H1 (cell line): ENCODE measurements around the gene MBD5. TPM values are rescaled to one million over a fixed set of nuclear protein-coding genes. Genes with fewer than 3 reads are reported as not detected.
A peak's percentile ranks its signal among the peaks of the same experiment; 100 is the strongest.

Experiments used
- CTCF ChIA-PET: fragments of 300-600 bp; sonication (Branson Sonifier 250); formaldehyde crosslinking; loops from one replicate; lab custom pipeline; 2021; ENCODE audit not compliant: partially characterized antibody; lab: Charles Lee
- POLR2A ChIA-PET: fragments of 300-600 bp; sonication (Branson Sonifier 250); formaldehyde crosslinking; loops from one replicate; lab custom pipeline; 2021; ENCODE audit warnings: inconsistent platforms; ENCODE audit not compliant: partially characterized antibody; lab: Charles Lee
- DNase-seq, 2 experiments: peaks; one replicate each; pipeline versions ENCODE4 v3.0.0 to v3.0.0-alpha.2; 2010 to 2022; ENCODE audit warnings: low spot score in 2 of 2, low read depth in 1 of 2, mixed read lengths in 1 of 2
- FAIRE-seq: peaks from 2 replicates; lab custom pipeline; 2011; peaks lifted over from hg19 to GRCh38; lab: Jason Lieb, UNC
- H2AFZ ChIP-seq: 2 replicates; pipeline ENCODE4 v1.8.1; 2012; ENCODE audit warnings: low read length, inconsistent platforms
- H2AK5ac ChIP-seq: 2 replicates; pipeline ENCODE4 v1.6.1; 2013; ENCODE audit warnings: low read depth, low read length
- H2BK120ac ChIP-seq: replicated peaks from 2 replicates; pipeline ENCODE3; 2013; ENCODE audit warnings: low read depth, low read length, inconsistent platforms
- H2BK12ac ChIP-seq: 2 replicates; pipeline ENCODE4 v1.6.1; 2013; ENCODE audit warnings: low read depth, low read length
- H2BK15ac ChIP-seq: 2 replicates; pipeline ENCODE4 v1.6.1; 2013; ENCODE audit warnings: low read length
- H2BK20ac ChIP-seq: 2 replicates; pipeline ENCODE4 v1.6.1; 2013; ENCODE audit warnings: low read length
- H2BK5ac ChIP-seq: 2 replicates; pipeline ENCODE4 v1.6.1; 2013; ENCODE audit warnings: low read depth, low read length
- H3K14ac ChIP-seq: 2 replicates; pipeline ENCODE4 v1.6.1; 2013; ENCODE audit warnings: inconsistent platforms; ENCODE audit not compliant: insufficient read length
- H3K18ac ChIP-seq: 2 replicates; pipeline ENCODE4 v1.6.1; 2013; ENCODE audit warnings: low read length; ENCODE audit errors: extremely low read depth
- H3K23ac ChIP-seq: 2 replicates; pipeline ENCODE4 v1.6.1; 2013; ENCODE audit warnings: inconsistent platforms; ENCODE audit not compliant: insufficient read length
- H3K23me2 ChIP-seq: 2 replicates; pipeline ENCODE4 v1.6.1; 2013; ENCODE audit warnings: low read depth, low read length
- H3K27ac ChIP-seq: 2 replicates; pipeline ENCODE4 v1.6.1; 2011; ENCODE audit warnings: low read depth, low read length, inconsistent platforms
- H3K27me3 ChIP-seq, 4 experiments: replicated peaks in 1 of 4; 1 replicate in 1 of 4; 2 replicates in 3 of 4; pipeline versions ENCODE4 v1.6.1 to v1.8.1; 2011 to 2013; ENCODE audit warnings: low read length in 3 of 4, mild to moderate bottlenecking in 3 of 4, inconsistent platforms in 2 of 4, mixed read lengths in 2 of 4, moderate library complexity in 1 of 4; ENCODE audit not compliant: control insufficient read depth in 3 of 4, insufficient read depth in 3 of 4; ENCODE audit errors: extremely low read depth in 1 of 4
- H3K36me3 ChIP-seq, 4 experiments: 2 replicates each; pipeline versions ENCODE4 v1.6.1 to v1.8.1; 2011 to 2013; ENCODE audit warnings: mild to moderate bottlenecking in 4 of 4, low read length in 3 of 4, moderate library complexity in 2 of 4, control low read depth in 1 of 4, inconsistent platforms in 1 of 4; ENCODE audit not compliant: insufficient read depth in 4 of 4, control insufficient read depth in 2 of 4
- H3K4ac ChIP-seq: replicated peaks from 2 replicates; pipeline ENCODE3; 2013; ENCODE audit warnings: low read length, low read depth, mixed read lengths, inconsistent platforms; ENCODE audit not compliant: insufficient read length
- H3K4me1 ChIP-seq, 4 experiments: replicated peaks in 1 of 4; 1 replicate in 1 of 4; 2 replicates in 3 of 4; pipeline versions ENCODE4 v1.6.1 to v1.8.1; 2011 to 2013; ENCODE audit warnings: low read length in 3 of 4, inconsistent platforms in 2 of 4, mixed read lengths in 1 of 4; ENCODE audit not compliant: insufficient read depth in 4 of 4, control insufficient read depth in 3 of 4
- H3K4me2 ChIP-seq, 2 experiments: 2 replicates each; pipeline versions ENCODE4 v1.6.1 to v1.8.1; 2011 to 2013; ENCODE audit warnings: low read depth in 2 of 2, low read length in 2 of 2, control low read depth in 1 of 2, inconsistent platforms in 1 of 2, mild to moderate bottlenecking in 1 of 2; ENCODE audit not compliant: insufficient read depth in 1 of 2
- H3K4me3 ChIP-seq, 4 experiments: fragments of 200-600, 300-600 bp in 1 of 4; sonication (generic), shearing (Covaris generic), sonication (Bioruptor Twin) in 1 of 4; 2 replicates each; pipeline versions ENCODE4 v1.5.1 to v1.8.1; 2011 to 2016; ENCODE audit warnings: low read length in 4 of 4, low read depth in 3 of 4, control low read depth in 2 of 4, inconsistent platforms in 2 of 4, mild to moderate bottlenecking in 2 of 4, mixed read lengths in 1 of 4, moderate library complexity in 1 of 4; ENCODE audit not compliant: insufficient read depth in 2 of 4; ENCODE audit errors: extremely low read depth in 1 of 4
- H3K56ac ChIP-seq: replicated peaks from 2 replicates; pipeline ENCODE3; 2013; ENCODE audit warnings: low read depth, mild to moderate bottlenecking, mixed read lengths, low read length, inconsistent platforms; ENCODE audit not compliant: insufficient read length
- H3K79me1 ChIP-seq: 2 replicates; pipeline ENCODE4 v1.6.1; 2013; ENCODE audit warnings: low read depth, low read length, control low read depth
- H3K79me2 ChIP-seq, 2 experiments: 2 replicates each; pipeline versions ENCODE4 v1.6.1 to v1.8.1; 2012 to 2013; ENCODE audit warnings: low read length in 2 of 2, mild to moderate bottlenecking in 2 of 2, inconsistent platforms in 1 of 2; ENCODE audit not compliant: insufficient read depth in 2 of 2, control insufficient read depth in 1 of 2
- H3K9ac ChIP-seq, 4 experiments: replicated peaks in 1 of 4; 1 replicate in 1 of 4; 2 replicates in 3 of 4; pipeline versions ENCODE4 v1.6.1 to v1.8.1; 2011 to 2013; ENCODE audit warnings: low read depth in 3 of 4, low read length in 3 of 4, control low read depth in 2 of 4, mild to moderate bottlenecking in 2 of 4, moderate library complexity in 2 of 4, inconsistent platforms in 1 of 4; ENCODE audit errors: extremely low read depth in 1 of 4
- H3K9me3 ChIP-seq, 2 experiments: 2 replicates each; pipeline versions ENCODE4 v1.6.1 to v1.8.1; 2012 to 2013; ENCODE audit warnings: mild to moderate bottlenecking in 2 of 2, moderate library complexity in 2 of 2, control low read depth in 1 of 2, inconsistent platforms in 1 of 2, low read depth in 1 of 2, low read length in 1 of 2, mixed read lengths in 1 of 2; ENCODE audit not compliant: insufficient read depth in 2 of 2
- H4K20me1 ChIP-seq, 2 experiments: replicated peaks in 1 of 2; 2 replicates each; pipeline versions ENCODE3 to v1.8.1; 2011 to 2013; ENCODE audit warnings: inconsistent platforms in 2 of 2, low read length in 2 of 2, mild to moderate bottlenecking in 1 of 2; ENCODE audit not compliant: insufficient read depth in 2 of 2, control insufficient read depth in 1 of 2
- H4K5ac ChIP-seq: 2 replicates; pipeline ENCODE4 v1.6.1; 2013; ENCODE audit warnings: low read length, low read depth, mixed read lengths, inconsistent platforms; ENCODE audit not compliant: insufficient read length
- H4K8ac ChIP-seq: 2 replicates; pipeline ENCODE4 v1.8.0; 2013; ENCODE audit warnings: mild to moderate bottlenecking, moderate library complexity, low read length, inconsistent platforms; ENCODE audit not compliant: insufficient read depth; ENCODE audit errors: extremely low read depth
- H4K91ac ChIP-seq: replicated peaks from 2 replicates; pipeline ENCODE3; 2013; ENCODE audit warnings: low read length, mixed read lengths, inconsistent platforms; ENCODE audit not compliant: insufficient read length
- E2F6 ChIP-seq: IDR thresholded peaks from 2 replicates; pipeline ENCODE4 v1.6.1; 2012; ENCODE audit warnings: inconsistent platforms
- KDM1A ChIP-seq: fragments of 200-600, 300-600 bp; sonication (generic); IDR thresholded peaks from 2 replicates; pipeline ENCODE4 v1.7.1; 2016; ENCODE audit warnings: mild to moderate bottlenecking, low read length, borderline replicate concordance
- MAFK ChIP-seq: IDR thresholded peaks from 2 replicates; pipeline ENCODE4 v1.6.1; 2012; ENCODE audit warnings: low read depth, mild to moderate bottlenecking, improper control_type of control experiment, low read length
- NRF1 ChIP-seq: IDR thresholded peaks from 2 replicates; pipeline ENCODE4 v1.6.1; 2011; ENCODE audit warnings: mild to moderate bottlenecking, low read depth, low read length, improper control_type of control experiment
- POU5F1 ChIP-seq: IDR thresholded peaks from 2 replicates; pipeline ENCODE4 v1.6.1; 2011; ENCODE audit warnings: low read depth, mild to moderate bottlenecking, low read length, moderate library complexity
- RAD21 ChIP-seq, 2 experiments: IDR thresholded peaks in 1 of 2; conservative IDR thresholded peaks in 1 of 2; 2 replicates each; pipeline ENCODE4 v1.6.1; 2011; ENCODE audit warnings: low read depth in 2 of 2, low read length in 2 of 2, improper control_type of control experiment in 1 of 2, inconsistent platforms in 1 of 2, mild to moderate bottlenecking in 1 of 2, moderate library complexity in 1 of 2
- RXRA ChIP-seq: IDR thresholded peaks from 2 replicates; pipeline ENCODE4 v1.6.1; 2011; ENCODE audit warnings: low read depth, mild to moderate bottlenecking, low read length, moderate library complexity; ENCODE audit not compliant: insufficient read depth
- TBP ChIP-seq: IDR thresholded peaks from 2 replicates; pipeline ENCODE4 v1.6.1; 2011; ENCODE audit warnings: low read depth, low read length, improper control_type of control experiment
- WGBS, 2 experiments: shearing (Covaris generic) in 1 of 2; methylation state at CpG; one replicate each; pipeline versions ENCODE4 v1.1.6 to v1.1.7; 2013 to 2015; ENCODE audit warnings: low lambda C conversion rate in 2 of 2, mixed read lengths in 2 of 2, inconsistent platforms in 1 of 2, low coverage in 1 of 2, missing lambda C conversion rate in 1 of 2; ENCODE audit not compliant: insufficient replicate concordance in 2 of 2, insufficient coverage in 1 of 2, insufficient read length in 1 of 2; ENCODE audit errors: extremely low coverage in 1 of 2, missing lambda C conversion rate in 1 of 2; 5-methylcytosine and 5-hydroxymethylcytosine counted together
- polyA plus RNA-seq, 7 experiments: library from polyadenylated mRNA; depleted of rRNA in 3 of 7; stranded (reverse) in 5 of 7; unstranded in 2 of 7; fragments of >200 nt in 5 of 7; fragments of 200-250 nt in 2 of 7; gene quantifications; 1 replicate in 5 of 7; 2 replicates in 1 of 7; 4 replicates in 1 of 7; pipeline versions ENCODE4 v1.2.1 to v1.2.3, GENCODE V29; 2011 to 2013; ENCODE audit warnings: missing spikeins in 2 of 7, mixed read lengths in 2 of 7
- total RNA-seq: library from RNA; stranded (reverse); fragmentation: NEBNext Ultra II Directional; extraction: Animal tissue kit (Norgen Biotek cat#: 25700); gene quantifications from 2 replicates; pipeline ENCODE4 v1.2.1, GENCODE V29; 2021

Gene MBD5
- total and polyA plus RNA-seq, 2 of the 8 experiments (the other 6 are each of a cell fraction or from before 2014, with no cell fraction given): 9.7 to 29.4 TPM

- no peak within 1 kb of the TSS for H2AK5ac ChIP-seq
- H2BK120ac ChIP-seq: no peak within 1 kb of the TSS
- no peaks in the 10 kb centered on the region for H3K27me3 ChIP-seq
- peak within 1 kb of the TSS; percentile 75; the same call in 1 of the 2 replicates for H2AFZ ChIP-seq
- POLR2A ChIA-PET: interaction anchor here (0.6 to 2.1 kb wide), 15 partner anchors 9 to 732 kb away, joined by 3 to 8 read pairs (median 3); no protein-coding TSS in a partner anchor
- peak within 1 kb of the TSS; percentile 94 for H3K18ac ChIP-seq
- H4K20me1 ChIP-seq: peaks cover 7 to 8% of the 10 kb centered on the region in 2 experiments
- FAIRE-seq (peak; percentile 19), DNase-seq (peak; percentile 89 to 97)
- H2BK15ac ChIP-seq: no peak within 1 kb of the TSS
- peak within 1 kb of the TSS; percentile 95 for H2BK5ac ChIP-seq
- H4K91ac ChIP-seq: peak within 1 kb of the TSS; percentile 70
- WGBS, 2 experiments: 2% methylated on average over 27 of the region's 52 CpGs; no CpG with 5 or more reads in 1 of the 2 experiments
- H3K23ac ChIP-seq: no peak within 1 kb of the TSS
- CTCF ChIA-PET: interaction anchor here (0.7 to 2.8 kb wide), 13 partner anchors 9 to 941 kb away, joined by 3 to 9 read pairs (median 4); no protein-coding TSS in a partner anchor
- H3K9me3 ChIP-seq: no peaks in the 10 kb centered on the region
- H3K79me2 ChIP-seq: peaks cover 20 to 86% of the 10 kb centered on the region in 2 experiments
- peak within 1 kb of the TSS; percentile 35; the same call in 1 of the 2 replicates for H2BK12ac ChIP-seq
- peak within 1 kb of the TSS; percentile 96 for H4K5ac ChIP-seq
- no peaks in the 10 kb centered on the region; a peak in 2 of 7 replicates for H3K4me1 ChIP-seq
- H3K36me3 ChIP-seq: peaks cover 0 to 7% (median 0%) of the 10 kb centered on the region in 4 experiments; a peak in 1 of 8 replicates
- H3K56ac ChIP-seq: peak within 1 kb of the TSS; percentile 82
- H3K4ac ChIP-seq: peak within 1 kb of the TSS; percentile 40
- H3K79me1 ChIP-seq: peaks cover 3% of the 10 kb centered on the region; the same call in 1 of the 2 replicates
- peak within 1 kb of the TSS; percentile 85 to 99 for H3K4me2 ChIP-seq
- peak within 1 kb of the TSS; percentile 83 for H3K27ac ChIP-seq
- peak within 1 kb of the TSS; percentile 59 to 92 (median 90) for H3K9ac ChIP-seq
- H3K4me3 ChIP-seq: peak within 1 kb of the TSS; percentile 84 to 99 (median 96)
- H4K8ac ChIP-seq: peak within 1 kb of the TSS; percentile 97; the same call in 1 of the 2 replicates
- peaks cover 6% of the 10 kb centered on the region for H3K23me2 ChIP-seq
- no peak within 1 kb of the TSS for H3K14ac ChIP-seq
- H2BK20ac ChIP-seq: 0 out of 2 replicates have a peak within 1 kb of the TSS, but pooled peaks have one; percentile 21
- TF ChIP-seq E2F6 (peak; percentile 62), POU5F1 (no peak), KDM1A (no peak), MAFK (no peak), RXRA (no peak), RAD21 (IDR thresholded peaks at IDR 0.05 in 1 of 2, conservative IDR thresholded peaks at IDR 0.05 in 1 of 2; ENCODE audit: low read depth in 2 of 2, low read length in 2 of 2) (peak; percentile 38 to 48; a peak in 3 of 4 replicates), NRF1 (peak; percentile 48), TBP (peak; percentile 63)
Observed at GRCh38 chr2:148020111-148021058, 506 bp upstream of the MBD5 start, which contains the start of gene ORC4. Gene ORC4 (minus strand): TSS chr2:148020737. CDS start chr2:147975958, 44,779 bp downstream.
